CD4-positive, alpha-beta T cell treated with Interleukin-2 at 100 ng/mL for 4 hours (primary cell): ENCODE measurements around the gene RPL31.

Experiments
- DNase-seq: peaks from one replicate; pipeline ENCODE4 v3.0.0-alpha.2; 2020; ENCODE audit warnings: low spot score

Gene RPL31

GRCh38 chr2:101001691-101002561, at the start of gene RPL31:
Gene RPL31, plus strand, starts transcription at chr2:101002289. Its CDS starts 413 bp downstream, at chr2:101002702.
- DNase-seq: peak; percentile 96

- DNase-seq: no peak
These were observed 49.6 kb upstream of the RPL31 start for GRCh38 chr2:100952512-100952911.

- no peak for DNase-seq
These were observed 48.6 kb upstream of the RPL31 start for GRCh38 chr2:100953406-100954043.

- DNase-seq: no peak
These were observed 48.1 kb upstream of the RPL31 start for GRCh38 chr2:100954044-100954420.

- DNase-seq: no peak
These were observed 46.9 kb upstream of the RPL31 start for GRCh38 chr2:100955226-100955625.

DNA sequence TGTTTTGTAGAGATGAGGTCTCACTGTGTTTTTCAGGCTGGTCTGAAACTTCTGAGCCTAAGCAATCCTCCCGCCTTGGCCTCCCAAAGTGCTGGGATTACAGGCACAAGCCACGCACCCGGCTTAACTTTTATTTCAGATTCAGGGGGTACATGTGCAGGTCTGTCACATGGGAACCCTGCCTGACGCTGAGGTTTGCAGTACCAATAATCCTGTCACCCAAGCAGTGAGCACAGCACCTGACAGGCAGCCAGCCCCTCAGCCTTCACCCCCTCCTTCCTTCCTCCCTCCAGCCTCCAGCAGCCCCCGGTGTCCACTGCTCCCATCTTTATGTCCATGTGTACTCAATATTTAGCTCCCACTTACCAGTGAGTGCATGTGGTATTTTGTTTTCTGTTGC, 46.0 kb upstream of the RPL31 start:
- no peak for DNase-seq

GRCh38 chr2:100957996-100958653, 44.0 kb upstream of the RPL31 start:
- no peak for DNase-seq

DNA sequence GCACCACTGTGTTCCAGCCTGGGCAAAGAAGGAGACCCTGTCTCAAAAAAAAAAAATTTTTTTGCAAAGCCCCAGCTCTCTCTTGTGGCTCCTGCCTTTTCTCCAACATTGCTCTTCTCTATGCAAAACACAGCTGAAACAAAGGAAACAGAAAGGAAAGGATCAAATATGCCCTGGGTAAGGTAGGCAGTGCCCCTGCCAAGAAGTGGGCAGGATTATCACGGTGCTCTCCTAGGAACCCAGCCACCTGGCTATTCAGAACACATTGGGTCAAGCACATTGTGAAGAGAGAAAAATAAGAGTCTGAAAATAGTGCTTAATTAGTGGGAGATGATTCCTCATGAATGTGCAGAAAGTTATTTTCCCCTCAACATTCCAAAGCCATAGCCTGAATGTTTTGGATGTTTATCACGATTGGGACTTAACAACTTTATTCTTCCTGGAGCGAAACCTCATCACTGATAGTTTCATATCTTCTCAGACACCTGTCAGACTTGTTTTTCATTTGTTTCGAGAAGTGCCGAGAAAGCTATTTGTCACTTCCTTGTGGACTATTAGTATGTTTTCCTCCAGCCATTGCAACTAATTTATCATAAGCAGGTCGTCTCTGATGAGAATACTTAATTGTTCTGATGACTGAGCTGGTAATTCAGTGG, 42.7 kb upstream of the RPL31 start:
- DNase-seq: no peak

DNA sequence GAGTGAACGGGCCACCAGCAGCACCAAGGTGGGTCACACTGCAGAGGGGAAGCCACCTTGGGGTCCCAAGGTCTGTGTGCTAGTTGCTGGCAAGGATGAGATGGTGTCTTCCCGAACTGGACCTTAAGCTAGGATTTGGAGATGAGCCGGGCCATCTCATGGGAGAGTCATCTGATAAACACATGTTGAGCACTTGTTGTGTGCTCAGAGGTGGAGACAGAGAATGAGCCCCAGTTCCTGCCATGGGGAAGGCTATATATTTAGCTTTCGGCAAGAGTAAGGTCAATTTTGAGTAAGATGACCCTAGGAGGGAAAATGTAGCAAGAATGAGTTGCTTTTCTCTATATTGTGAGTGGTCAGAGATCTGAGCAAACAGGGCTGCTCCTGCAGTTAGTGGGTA, 41.4 kb upstream of the RPL31 start:
- no peak for DNase-seq

- no peak for DNase-seq
These were observed 39.6 kb upstream of the RPL31 start for GRCh38 chr2:100962366-100963025.

DNA sequence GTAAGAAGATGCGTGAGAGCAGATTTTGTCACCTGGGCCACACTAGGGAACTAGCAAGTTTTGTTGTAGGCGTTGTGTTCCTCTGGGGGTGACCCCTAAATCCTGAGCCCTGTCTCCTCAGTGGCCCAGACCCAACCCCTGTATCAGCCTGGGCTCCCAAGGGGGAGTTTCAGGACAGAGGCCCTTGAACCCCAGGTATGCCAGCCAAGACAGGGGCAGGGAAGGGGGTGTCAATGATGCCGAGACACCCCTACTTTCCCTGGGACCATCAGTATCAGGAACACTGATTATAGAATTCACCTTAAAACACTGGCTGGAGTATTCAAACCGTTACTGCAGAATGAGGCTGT, 39.1 kb upstream of the RPL31 start:
- no peak for DNase-seq

- DNase-seq: no peak
These were observed 37.9 kb upstream of the RPL31 start for GRCh38 chr2:100964222-100964621.

DNA sequence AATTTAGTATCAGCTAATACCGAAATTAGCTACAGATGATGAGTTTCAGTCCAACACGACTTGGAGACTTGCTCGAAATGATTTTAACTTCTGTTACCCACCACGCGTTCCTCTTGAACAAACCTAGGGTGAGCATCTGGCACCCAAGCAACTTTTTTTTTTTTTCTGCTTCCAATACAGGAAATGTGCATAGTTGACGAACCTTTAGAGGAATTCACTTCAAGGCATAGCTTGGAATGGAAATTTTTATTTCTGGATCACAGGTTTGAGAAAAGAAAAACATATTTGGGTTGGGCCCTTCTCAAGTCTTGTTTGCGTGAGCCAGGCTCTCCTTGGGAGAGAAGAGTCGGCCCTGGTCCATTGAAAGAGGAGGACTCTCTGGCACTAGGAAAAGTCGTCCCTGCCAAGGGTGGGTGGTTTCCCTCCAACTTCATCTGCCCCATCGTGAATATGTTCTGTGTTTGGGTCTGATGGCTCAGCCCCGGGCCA, 37.4 kb upstream of the RPL31 start:
- no peak for DNase-seq

DNA sequence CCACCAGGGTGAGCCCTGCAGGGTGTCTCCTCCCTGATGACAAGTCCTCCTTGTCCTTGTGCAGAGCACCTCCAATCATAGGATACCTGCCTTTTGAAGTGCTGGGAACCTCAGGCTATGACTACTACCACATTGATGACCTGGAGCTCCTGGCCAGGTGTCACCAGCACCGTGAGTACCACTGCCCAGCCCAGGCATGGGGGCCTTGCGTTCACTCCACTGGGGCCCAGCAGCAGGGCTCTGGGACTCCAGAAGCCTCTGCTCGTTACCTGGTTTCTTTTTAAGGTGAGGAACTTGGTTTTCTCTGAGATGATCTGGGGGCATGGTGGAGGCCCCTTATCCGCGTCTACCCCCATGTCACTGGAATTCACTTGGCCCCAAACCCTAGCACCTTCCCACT, 36.5 kb upstream of the RPL31 start:
- no peak for DNase-seq

DNA sequence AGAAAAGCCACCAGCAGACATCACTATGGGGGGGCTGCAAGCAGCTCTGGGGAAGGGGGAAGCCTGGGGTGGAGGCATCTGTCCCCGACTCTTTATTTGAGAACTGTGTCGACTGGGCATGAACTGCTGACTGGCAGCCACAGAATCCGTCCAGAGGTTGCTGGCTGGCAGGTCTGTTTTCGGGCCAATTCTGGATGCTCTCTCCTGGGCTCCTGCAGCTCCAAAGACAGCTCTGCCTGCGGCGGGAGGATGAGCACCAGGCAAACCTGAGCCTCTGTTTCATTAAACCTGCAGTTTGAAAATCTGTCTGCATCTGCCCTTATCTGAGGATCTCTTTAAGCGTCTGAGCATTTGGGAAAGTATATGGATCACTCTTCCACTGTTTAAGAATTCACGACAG, 34.4 kb upstream of the RPL31 start:
- DNase-seq: no peak

GRCh38 chr2:100968146-100969145, 33.6 kb upstream of the RPL31 start:
- no peak for DNase-seq

DNA sequence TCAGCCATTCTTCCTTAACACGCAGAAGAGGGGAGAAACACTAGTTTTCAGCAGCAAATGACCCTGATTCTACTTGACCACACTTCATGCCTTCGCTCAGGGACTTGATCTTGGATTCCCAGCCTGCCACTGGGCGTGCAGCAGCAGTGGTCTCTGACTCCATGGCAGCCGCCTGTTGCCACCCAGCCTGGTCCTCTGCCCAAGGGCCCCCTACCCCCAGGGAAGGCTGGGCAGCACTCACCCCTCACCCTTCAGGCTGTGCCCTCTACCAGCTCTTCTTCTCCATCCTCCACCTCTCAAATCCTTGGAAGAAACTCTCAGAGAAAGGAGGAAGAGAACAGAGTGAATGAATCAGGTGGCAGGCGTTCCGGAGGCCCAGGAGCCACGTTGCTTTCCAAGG, 32.1 kb upstream of the RPL31 start:
- DNase-seq: no peak

GRCh38 chr2:100971221-100971620, 30.9 kb upstream of the RPL31 start:
- DNase-seq: no peak

DNA sequence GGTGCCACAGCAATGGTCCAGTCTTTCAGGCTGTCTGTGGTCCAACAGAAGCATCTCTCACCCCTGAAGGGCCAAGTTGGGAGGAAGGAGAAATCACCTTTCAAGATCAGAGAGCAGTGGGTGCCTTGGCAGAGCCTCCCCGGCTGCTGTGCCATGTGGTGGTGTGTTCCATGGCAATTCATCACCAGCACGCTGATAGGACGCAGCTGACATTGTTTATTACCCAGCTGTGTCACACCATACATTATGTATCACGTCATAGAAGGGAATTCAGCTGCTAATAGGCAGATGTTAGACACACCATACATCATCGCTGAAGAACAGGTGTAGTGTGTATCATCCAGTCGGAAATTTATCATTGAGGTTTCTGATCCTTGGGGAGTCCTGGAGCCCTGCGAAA, 29.6 kb upstream of the RPL31 start:
- no peak for DNase-seq

DNA sequence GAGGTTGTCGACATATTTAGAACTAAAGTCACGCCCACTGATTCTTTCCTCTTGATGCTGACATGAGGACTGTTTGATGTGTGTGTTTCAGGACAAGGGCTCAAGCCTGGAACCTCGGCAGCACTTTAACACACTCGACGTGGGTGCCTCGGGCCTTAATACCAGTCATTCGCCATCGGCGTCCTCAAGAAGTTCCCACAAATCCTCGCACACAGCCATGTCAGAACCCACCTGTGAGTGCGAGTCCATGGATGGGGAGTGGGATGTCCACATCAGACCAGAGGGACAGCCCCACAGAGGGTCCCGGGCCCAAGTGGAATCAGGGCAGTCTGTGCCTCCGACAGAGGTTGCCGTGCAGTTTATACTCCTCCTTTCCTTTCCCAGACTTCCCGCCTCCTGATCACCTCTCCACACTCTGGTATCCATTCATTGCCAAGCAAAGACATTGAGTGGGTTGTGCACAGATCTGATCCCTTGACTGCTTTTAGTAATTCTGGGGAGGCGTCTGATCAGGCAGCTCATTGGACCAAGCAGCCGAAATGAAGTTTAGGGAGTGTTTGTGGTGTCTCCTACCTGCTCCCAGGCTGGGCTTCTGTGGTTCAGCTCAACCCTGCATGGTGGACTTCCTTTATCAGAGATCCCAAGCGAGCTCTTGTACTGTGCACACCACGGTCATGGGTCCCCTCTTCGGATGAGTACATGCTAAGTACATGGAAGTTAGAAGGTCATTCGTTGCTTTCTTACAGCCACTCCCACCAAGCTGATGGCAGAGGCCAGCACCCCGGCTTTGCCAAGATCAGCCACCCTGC, 27.2 kb upstream of the RPL31 start:
- DNase-seq: no peak
